Activated CD4-positive, alpha-beta T cell treated with anti-CD3 and anti-CD28 coated beads, Interleukin-2, amount 50 U/mL, for 24 hours (primary cell): ENCODE data around the gene ATP2B2.
"Not testable (repeated sequence)": the region's sequence is repeated elsewhere in the genome, so short reads cannot be mapped to it uniquely, and the experiment has no call there.

ENCODE experiments used
- DNase-seq, 2 donors: peaks; one replicate each; pipeline ENCODE4 v3.0.0-alpha.2; 2020; ENCODE audit warnings: low read depth in 1 of 2, low spot score in 1 of 2

Gene ATP2B2

GRCh38 chr3:10310578-10310977 lies 194.8 kb downstream of the ATP2B2 start:
- no peak for DNase-seq

- no peak for DNase-seq
Observed at GRCh38 chr3:10309736-10310135, 195.7 kb downstream of the ATP2B2 start.

- DNase-seq = no peak
Observed at GRCh38 chr3:10308678-10309077, 196.7 kb downstream of the ATP2B2 start.

- no peak for DNase-seq
Observed at GRCh38 chr3:10306156-10306555, 199.2 kb downstream of the ATP2B2 start.

- no peak for DNase-seq
Observed at GRCh38 chr3:10305331-10305902, 200.0 kb downstream of the ATP2B2 start.

- DNase-seq = no peak
Observed at GRCh38 chr3:10304905-10305304, 200.5 kb downstream of the ATP2B2 start.

- no peak for DNase-seq
Observed at GRCh38 chr3:10303785-10304184, 201.6 kb downstream of the ATP2B2 start.

GRCh38 chr3:10303105-10303504 lies 202.3 kb downstream of the ATP2B2 start:
- DNase-seq = no peak

GRCh38 chr3:10300087-10300486 lies 205.3 kb downstream of the ATP2B2 start:
- no peak for DNase-seq

- no peak for DNase-seq
Observed at GRCh38 chr3:10299679-10300078, 205.7 kb downstream of the ATP2B2 start.

GRCh38 chr3:10299175-10299574 lies 206.2 kb downstream of the ATP2B2 start:
- no peak for DNase-seq

- DNase-seq = not testable (repeated sequence)
Observed at GRCh38 chr3:10298064-10298463, 207.3 kb downstream of the ATP2B2 start.

- DNase-seq = no peak
Observed at GRCh38 chr3:10294030-10294586, 211.3 kb downstream of the ATP2B2 start.

GRCh38 chr3:10292505-10293419 lies 212.6 kb downstream of the ATP2B2 start, which contains the start of gene GHRL:
GHRL (minus strand) TSS chr3:10292947; CDS start chr3:10290180, 2,767 bp downstream.
- no peak for DNase-seq

GRCh38 chr3:10291641-10292040 lies 213.7 kb downstream of the ATP2B2 start:
- no peak for DNase-seq

GRCh38 chr3:10290481-10291176 lies 214.8 kb downstream of the ATP2B2 start:
- DNase-seq = no peak

- DNase-seq = no peak
Observed at GRCh38 chr3:10289787-10290355, 215.5 kb downstream of the ATP2B2 start.

GRCh38 chr3:10289077-10289476 lies 216.3 kb downstream of the ATP2B2 start:
- DNase-seq = no peak

GRCh38 chr3:10288575-10288960 lies 216.8 kb downstream of the ATP2B2 start:
- no peak for DNase-seq

- DNase-seq = no peak
Observed at GRCh38 chr3:10287936-10288574, 217.3 kb downstream of the ATP2B2 start.
